Retina (tissue), 1 donor: Measurements from ENCODE around the gene ITGA7.

ENCODE experiments used
- DNase-seq: peaks from one replicate; pipeline ENCODE4 v3.0.0-alpha.2; 2016

The ITGA7 gene

DNA sequence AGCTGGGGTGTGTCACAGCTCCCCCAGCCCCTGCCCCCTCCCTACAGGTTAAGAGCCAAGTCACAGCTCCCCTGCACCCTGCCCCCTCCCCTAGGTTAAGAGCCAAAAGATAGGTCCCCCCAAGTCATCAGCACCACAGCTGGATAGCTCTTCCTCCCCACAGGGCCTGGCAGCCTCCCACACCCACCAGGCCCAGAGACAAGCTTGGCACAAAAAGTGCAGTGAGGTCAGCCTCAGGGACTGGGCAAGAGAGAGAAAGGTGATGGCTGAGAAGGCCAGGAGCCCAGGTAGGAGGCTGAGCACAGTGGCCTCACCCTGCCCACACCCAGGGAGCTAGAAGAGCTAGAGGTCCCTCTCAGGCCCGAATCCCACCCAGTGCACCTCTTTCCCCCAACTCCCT is 8.7 kb downstream of the ITGA7 start:
- DNase-seq: no peak

DNA sequence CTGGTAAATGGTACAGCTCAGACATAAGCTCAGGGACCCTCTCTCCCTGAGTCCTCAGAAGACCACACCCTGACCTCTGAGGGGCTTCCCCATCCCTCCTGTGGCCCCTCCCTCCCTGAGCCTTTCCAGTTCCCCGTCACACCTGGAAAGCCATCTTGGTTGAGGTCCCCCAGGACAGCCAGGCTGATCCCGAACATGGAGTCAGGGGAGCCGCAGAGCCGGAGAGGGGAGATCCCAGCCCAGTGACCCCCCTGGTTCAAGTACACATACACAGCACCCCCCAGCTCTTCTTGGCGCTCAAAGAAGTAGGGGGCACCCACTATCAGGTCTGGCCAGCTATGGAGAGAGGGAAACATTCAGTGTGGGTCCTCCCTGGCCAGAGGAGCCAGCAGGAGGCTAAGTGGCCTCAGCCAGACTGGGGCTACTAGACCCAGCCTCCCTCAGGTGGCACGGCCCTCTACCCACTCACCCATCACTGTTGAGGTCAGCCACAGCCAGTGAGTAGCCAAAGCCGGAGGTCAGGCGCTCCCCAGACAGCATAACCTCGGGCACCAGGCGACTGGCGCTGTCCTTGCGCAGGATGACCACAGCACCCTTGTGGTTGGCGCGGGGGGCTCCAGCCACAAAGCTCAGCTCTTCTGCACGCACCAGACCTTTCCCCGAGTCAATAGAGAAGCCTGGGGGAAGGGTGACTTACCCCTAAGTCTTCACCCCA is 9.3 kb downstream of the ITGA7 start:
- no peak for DNase-seq

DNA sequence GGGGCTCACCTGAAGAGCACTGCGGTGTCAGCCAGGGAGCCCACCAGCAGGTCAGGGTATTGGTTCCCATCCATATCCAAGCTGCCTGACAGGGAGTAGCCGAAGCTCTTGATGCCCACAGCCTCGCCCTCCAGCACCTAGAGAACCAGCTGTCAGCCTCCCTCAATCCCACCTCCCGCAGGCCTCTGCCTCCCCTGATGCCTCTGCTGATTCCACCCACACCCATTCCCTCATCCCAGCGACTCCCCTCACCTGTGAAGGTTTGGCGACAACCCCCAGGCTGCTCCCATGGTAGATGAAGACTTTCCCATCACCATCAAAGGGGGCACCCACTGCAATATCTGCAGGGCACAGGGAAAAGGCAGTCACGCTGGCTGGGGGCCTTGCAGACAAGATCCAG is 10.0 kb downstream of the ITGA7 start:
- DNase-seq: no peak

DNA sequence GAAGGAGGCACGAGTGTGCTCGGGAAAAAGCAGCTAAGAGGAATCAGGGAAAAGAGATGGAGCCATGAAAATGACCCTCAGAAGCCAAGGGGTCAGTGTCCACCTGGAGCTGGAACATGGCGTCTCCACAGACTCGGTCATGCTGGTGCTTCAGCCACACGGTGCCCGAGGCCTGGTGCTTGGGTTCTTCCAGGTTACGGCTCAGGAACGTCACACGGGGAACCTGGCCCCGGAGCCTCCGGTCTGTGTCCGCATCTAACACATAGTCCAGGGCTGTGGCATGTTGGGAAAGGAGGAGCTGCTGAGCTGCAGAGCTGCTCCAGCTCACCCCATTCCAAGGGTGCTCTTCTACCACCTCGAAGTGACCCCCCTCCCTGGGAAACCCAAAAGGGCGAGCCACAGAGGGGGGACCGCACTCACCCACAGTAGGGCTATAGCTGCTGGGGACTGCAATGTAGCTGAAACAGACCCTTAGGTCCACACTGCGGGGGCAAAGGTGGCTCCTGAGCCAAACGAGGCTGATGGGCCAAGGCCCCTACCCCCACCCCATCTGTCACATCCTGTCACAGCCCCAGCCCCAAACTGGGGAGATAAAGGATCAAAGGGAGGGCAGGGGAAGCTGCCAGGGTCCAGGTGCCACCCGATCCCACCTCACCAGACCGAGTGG is 10.8 kb downstream of the ITGA7 start:
- DNase-seq: no peak

DNA sequence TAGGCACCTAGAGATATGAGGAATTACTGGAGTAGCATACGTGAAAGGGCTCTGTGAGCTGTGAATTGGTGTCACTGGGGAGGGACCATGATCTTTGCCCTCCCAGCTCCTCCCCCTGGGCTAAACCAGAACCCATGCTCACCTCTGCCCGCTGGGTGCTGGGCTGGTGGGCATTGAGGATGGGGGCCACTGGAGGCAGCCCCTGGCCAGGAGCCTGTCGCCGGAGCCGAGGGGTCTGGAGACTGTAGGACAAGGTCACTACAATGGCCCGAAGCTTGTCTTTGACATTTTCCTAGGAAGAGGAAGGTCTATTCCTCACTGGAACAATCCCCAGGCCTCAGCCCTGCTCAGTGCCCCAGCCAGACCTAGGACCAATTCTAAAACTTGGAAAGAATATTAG is 11.6 kb downstream of the ITGA7 start:
- no peak for DNase-seq

DNA sequence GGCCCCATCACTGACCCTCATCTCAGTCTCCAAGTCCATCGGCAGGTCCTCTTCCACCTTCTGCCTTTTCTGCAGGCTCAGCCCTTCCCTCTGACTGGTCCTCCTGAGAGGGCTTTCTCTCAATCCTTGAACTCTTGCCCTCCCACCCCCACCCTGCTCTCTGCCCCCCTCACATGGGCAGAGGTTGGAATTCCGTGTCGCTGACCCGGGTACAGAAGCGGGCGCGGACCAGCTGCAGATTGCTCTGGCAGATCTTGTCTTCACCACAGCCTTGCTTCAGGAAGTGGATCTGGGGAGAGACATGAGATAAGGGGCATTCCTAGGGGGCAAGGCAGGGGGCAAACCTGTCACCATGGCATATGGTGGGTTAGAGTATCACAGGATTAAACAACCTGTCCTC is 12.4 kb downstream of the ITGA7 start:
- no peak for DNase-seq

DNA sequence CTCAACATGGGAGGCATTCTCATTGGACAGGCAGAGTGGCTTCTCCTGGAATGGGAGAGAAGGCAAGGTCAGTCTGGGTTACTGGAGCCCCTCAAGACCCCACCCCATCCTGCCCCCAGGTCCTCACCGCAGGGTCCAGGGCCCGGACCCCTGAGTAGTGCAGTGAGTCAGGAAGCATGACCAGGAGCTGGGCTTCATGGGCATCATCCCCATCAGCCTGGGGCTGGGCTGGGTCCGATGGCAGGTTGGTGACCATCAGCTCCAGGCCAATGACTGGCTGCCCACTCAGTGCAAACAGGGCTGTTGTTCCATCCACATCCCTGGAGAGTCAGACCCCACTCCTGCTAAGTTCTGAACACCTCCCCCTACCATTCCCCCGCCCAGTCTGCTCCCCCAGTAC is 13.1 kb downstream of the ITGA7 start:
- DNase-seq: no peak

DNA sequence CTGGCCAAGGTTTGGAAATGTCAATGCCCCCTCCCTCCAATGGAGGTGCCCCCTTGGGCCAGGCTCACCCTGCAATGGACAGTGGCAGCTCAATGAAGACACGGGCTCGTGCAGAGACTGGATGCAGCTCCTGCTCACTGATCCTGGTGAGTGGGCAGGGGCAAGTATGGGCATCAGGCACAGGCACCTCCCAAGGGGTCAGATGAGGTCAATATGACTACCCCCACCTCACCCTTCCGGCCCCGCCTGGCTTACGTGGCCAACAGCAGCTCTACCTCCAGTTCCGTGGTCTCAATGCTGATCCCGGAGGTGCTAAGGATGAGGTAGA is 13.6 kb downstream of the ITGA7 start:
- DNase-seq: no peak

DNA sequence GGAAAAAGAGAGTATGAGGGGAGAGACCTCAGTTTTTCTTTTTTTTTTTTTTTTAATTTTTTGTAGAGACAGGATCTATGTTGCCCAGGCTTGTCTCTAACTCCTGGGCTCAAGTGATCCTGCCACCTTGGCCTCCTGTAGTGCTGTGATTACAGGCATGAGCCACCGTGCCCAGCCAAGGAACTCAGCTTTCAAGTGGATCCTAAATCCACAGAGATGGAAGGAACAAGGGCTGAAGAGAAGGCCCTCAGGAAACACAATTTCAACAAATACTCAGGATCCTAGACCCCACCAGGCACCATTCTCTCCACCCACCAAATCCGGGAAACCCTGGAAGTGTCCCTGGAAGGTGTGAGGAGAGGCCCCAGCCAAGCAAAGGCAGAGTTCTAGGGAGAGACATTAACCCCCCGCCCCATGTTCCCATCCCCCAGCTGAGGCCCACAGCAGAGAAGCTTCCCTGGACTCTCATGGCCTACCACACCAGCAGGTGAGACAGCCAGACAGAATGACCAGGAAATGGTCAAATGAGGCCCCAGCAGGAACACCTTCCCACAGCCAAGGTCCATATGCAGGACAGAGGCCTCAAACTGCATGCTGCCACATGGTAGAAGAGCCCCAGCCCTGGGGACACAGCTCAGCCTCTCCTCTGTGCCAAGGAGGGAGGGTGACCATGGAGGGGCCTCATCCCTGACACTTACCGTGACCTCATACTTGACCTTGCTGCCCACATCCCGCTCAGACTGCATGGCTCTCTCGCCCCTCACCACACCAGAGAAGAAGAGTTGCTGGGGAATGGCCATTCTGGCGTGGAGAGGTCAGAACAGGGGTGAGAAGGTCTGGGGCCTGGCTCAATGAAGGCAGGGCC is 14.1 kb downstream of the ITGA7 start:
- DNase-seq: no peak

DNA sequence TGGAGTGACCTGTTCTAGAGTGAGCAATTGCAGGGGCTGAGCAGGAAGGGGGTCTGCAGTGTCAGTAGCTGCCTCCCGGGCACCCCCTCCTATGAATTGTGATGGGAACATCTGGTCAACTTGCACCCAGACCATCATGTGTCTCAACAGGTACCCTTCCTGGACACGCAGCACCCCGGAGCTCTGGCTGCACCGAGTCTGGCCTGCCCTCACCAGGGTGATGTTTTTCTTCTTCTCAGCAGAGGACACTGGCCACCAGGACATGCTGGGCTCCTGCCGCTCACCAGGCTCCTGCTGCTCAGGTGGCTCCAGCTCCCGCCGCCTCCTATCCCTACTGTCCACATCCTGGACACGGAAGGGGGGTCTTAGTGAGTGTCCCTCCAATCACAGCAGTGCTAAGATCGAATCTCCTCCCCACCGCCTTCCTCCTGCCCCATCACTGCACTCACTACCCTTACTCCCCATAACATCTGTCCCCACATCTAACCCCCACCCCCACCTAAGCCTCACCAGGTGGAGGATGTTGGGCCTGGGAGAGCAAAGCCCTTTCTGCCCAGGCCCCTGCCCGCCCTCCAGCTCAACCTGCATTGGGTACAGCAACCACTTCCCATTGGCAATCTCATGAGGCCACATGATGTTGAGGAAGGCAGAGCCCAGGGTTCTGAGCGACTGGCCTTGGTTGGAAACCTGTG is 14.9 kb downstream of the ITGA7 start:
- no peak for DNase-seq

DNA sequence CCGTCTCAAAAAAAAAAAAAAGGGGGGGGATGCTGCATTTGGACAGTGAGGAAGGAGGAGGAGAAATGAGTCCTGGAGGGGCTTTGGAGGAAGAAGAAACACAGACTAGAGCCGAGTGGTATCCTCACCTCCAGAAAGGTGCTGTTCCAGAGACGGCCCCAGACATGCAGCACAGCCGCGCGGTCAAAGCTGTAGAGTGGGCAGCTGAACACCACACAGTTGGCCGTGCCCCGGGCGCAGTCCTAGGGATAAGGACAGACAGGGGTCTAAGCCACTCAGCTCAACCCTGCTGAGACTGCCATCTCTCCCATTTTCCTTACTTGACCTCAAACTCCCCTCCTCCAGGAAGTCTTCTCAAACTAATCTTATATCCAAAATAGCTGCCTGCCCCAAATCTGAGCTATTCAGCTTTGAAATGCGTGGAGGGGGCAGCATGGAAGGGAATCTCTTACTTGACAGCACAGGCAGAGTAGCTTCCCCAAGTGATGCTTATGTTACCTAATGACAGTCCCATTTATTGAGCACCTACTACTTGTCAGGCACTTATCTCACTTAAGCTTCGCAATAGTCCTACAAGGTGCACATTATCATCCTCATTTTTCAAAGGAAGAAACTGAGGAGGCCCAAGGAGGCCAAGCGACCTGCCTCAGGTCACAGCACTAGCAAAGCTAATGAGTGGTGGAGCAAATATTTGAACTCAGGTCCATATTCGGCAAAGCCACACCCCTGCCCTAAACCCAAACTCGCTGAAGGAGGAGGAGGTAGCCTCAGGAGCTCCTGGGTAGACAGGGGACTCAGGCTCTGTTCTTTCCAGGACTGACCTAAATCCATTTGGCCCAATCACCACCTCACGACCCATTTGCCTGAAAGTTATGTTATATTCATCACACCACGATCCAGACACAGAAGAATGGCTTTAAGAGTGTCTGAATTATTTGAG is 18.7 kb downstream of the ITGA7 start:
- DNase-seq: no peak

DNA sequence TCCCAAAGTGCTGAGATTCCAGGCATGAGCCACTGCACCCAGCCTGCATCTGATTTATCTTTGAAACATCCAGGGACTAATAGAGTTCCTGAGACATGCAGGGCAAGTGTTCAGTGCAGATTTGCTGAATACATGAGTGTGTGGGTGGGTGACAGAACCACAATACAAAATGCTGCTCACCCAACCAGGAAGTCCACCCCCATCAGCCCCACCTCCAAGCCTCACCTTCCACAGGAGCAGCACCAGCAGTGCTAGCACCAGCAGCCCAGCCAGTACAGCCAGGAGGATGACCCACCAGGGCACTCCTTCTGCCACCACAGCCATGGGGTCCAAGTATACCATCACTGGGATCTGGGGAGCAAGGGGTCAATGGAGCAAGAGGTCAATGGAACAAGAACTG is 20.0 kb downstream of the ITGA7 start:
- DNase-seq: no peak

DNA sequence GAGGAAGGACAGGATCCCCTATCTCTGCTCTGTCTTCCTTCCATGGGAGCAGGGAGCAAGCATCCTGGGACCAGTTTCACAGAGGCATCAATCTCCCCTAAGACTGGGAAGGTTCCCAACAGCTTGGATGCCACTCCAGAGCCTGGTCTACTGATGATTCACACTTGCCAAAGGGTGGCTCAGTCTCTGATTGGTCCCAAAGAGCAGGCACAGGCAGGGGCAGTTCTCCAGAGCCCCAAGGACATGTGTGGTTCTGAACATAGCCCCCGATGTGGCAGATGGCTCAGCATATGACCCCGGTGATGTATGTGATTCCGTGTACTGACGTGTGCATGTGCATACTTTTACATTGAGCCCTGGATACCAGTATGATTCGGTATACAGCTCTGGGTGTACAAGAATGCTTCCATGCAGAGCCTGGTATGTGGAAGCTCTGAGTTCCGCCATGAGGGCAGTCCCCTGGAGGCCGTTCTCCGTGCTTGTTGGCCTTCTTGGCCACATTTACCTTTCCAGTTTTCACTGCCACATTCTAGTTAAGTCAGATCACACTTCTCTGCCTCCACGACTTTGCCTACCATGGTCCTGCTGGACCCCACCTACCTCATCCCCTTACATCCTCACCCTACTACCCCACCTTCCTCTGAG is 21.2 kb downstream of the ITGA7 start:
- no peak for DNase-seq

DNA sequence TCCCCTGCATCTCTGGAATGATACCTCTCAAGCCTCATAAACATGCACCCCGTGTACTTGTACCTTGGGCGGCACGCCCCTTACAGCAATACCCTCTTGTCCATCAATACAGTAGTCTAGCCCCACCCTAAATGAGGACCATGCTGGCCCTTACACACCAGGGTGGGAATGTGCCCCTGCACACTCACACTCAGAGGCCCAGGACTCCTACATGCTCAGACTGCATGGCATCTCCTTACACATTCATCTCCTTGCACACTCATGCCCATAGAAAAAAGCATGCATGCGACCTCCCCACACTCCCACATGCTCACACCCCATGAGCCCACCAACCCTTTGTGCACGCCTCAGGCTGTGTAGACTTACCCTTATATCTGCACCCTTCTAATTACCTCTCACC is 22.0 kb downstream of the ITGA7 start:
- no peak for DNase-seq

DNA sequence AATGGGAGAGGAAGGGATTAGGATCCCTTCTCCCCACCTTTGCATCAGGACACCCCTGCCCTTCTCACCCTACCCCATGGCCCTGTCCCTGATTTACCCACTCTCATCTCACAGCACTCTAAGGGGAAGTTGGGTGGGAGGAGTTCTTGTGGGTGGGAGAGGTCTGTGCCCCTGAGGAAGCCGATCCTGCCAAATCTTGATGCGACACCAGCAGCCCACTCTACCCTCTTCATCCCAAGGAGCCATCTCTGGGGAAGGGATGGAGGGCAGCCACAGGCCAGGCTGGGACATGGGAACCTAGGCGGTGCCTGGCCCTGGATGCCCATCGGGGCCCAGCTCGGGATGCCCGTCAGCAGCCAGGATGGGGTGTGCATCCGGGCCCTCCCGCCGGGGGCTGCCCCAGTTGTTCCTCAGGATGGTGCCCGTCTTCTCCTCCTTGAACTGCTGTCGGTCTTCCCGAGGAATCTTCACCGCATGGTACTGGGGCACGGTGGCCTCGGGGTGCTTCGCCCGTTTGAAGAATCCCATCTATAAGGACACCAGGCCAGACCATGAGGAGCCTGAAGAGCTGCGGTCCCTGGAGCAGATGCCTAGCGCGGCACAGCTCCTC is 22.8 kb downstream of the ITGA7 start:
- no peak for DNase-seq

DNA sequence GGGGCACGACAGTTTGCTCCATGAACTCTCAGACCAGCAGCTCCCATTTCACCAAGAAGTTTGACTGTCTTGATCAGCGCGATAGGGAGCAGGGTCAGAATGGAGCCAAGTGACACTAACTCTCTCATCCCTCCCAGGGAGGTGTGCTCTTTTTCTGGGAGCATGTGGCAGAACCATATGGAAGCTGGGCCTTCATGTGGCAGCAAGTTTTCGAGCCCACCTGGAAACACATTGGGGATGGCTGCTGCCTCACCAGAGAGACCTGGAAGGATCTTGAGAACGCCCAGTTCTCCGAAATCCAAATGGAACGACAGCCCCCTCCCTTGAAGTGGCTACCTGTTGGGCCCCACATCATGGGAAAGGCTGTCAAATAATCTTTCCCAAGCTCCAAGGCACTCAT is 24.0 kb downstream of the ITGA7 start:
- no peak for DNase-seq

DNA sequence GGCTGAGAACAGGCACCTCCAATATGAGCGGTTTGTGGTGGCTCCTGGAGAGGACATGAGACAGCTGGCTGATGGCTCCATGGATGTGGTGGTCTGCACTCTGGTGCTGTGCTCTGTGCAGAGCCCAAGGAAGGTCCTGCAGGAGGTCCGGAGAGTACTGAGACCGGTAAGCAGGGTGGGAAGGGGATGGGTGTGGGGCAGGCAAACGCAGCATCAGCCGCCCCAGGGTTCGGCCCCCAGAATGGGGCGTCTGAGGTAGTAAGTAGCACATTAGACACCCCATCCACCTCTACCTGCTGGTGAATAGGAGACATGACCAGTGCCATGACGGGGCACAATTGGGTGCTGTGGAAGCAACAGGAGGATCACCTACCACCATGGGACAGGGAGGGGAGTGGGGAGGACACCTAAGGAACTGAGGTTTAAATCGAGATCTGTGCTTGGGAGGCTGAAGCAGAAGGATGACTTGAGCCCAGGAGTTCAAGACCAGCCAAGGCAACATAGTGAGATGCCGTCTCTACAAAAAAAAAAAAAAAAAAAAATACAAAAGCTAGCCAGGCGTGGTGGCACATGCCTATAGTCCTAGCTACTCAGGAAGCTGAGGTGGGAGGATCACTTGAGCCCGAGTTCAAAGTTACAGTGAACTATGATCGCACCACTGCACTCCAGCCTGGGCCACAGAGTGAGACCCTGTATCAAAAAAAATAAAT is 25.5 kb downstream of the ITGA7 start:
- DNase-seq: no peak

DNA sequence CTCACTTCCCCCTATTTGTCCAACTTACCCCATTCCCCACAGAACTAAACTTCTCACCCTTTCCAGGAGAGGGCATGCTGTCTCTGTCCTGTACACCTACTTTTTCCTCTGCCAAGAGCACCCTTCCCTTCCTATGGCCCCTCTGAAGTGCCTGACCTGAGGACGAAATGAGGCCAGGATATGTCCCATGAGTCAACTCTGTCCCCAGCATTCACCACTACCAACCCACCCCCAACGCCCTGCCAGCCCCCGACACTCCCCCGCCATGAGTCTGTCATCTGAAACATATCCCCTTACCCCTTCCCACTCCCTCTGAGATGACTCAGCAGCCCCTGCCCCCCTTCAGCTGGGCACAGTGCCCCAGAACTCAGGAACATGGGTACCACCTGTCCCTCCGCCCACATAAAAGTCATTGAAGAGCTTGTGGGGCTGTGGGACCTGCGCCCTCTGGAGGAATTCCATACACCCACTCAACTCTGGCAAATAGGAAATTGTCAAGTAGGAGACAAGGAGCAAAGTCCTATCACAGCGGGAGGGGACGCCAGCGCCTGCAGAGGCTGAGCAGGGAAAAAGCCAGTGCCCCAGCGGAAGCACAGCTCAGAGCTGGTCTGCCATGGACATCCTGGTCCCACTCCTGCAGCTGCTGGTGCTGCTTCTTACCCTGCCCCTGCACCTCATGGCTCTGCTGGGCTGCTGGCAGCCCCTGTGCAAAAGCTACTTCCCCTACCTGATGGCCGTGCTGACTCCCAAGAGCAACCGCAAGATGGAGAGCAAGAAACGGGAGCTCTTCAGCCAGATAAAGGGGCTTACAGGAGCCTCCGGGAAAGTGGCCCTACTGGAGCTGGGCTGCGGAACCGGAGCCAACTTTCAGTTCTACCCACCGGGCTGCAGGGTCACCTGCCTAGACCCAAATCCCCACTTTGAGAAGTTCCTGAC is 26.3 kb downstream of the ITGA7 start:
- DNase-seq: peak; percentile 67

DNA sequence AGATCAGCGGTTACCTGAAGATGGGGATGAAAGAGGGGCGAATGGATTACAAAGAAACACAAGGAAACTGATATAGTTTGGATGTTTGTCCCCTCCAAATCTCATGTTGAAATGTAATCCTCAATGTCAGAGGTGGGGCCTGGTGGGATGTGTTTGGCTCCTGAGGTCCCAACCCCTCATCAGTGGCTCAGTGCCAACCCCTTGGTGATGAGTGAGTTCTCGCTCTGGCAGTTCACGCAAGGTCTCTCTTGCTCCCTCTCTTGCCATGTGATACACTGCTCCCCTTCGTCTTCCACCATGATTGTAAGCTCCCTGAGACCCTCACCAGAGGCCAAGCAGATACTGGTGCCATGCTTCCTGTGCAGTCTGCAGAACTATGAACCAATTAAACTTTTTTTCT is 28.0 kb downstream of the ITGA7 start:
- DNase-seq: no peak

DNA sequence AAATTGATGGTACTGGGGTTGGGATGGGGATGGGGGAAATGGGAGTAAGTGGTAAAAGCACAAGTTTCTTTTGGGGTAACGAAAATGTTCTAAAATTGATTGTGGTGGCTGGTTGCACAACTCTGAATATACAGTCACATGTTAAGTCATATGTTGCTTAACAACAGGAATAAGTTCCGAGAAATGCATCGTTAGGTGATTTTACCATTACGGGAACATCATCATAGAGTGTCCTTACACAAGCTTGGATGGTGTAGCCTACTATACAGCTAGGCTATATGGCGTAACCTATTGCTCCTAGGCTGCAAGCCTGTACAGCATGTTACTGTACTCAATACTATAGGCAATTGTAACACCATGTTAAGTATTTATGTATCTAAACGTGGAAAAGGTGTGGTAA is 31.0 kb downstream of the ITGA7 start:
- DNase-seq: no peak
